AG08395 (cell line): Measurements from ENCODE around the gene CD44.

Experiments
- DNase-seq: peaks from one replicate; pipeline ENCODE4 v3.0.0; 2012; ENCODE audit warnings: mixed read lengths, low spot score

Gene CD44

GRCh38 chr11:35261197-35261596, 122.2 kb downstream of the CD44 start:
- DNase-seq, result no peak

DNA sequence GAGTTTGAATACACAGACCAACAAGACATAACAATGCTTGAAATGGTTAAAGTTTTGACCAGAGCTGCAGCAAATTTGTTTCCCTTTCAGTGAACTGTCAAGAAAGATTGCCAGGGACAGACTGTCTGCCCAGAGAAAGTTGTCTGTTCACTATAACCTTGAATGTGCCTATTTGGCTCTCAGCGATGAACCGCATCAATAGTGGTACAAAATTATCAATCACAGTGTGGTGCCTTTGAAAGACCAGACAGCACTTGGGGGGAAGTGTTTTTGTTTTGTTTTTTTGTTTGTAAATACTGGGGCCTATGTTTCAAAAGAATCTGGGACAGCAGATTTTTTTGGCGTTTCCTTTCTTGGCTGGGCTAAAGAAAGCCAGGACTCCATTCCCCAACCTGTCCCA, 123.1 kb downstream of the CD44 start:
- no peak for DNase-seq

DNA sequence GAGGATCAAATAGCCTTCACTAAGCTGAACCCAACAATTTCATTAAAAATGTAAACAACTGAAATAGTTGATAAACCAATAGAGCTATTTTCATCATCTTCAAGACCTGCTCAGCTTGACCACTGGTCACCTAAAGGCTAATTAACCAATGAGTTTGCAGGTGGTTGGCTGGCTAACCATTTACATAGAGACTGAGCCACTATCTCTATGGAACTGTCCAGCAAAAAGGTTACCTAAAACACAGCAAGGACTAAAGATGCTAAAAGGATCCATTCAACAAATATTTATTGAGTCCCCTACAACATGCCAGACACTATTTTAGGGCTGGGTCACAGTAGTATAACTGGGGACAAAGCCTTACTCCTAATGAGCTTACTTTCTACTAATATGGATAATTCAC, 123.8 kb downstream of the CD44 start:
- DNase-seq, result no peak

GRCh38 chr11:35265755-35266454, 126.9 kb downstream of the CD44 start:
- DNase-seq, result no peak

GRCh38 chr11:35267504-35267903, 128.5 kb downstream of the CD44 start:
- DNase-seq, result peak; percentile 61

DNA sequence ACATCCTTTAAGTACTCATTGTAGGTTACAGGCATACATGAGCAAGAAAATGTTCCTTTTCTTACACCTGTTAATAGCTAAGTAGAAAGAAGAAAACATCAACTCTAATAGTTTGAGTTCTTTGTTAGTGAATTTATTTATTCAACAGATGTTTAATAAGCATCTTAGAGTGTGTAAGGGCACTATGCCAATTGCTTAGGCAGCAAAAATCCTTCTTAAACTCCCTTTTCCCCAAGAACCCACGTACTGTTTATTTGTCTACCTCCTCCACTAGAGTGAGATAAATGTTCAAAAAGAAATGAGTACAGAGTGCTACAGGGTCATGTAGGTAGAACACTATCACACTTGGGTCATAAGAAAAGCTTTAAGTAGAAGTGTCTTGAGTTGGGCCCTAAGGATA, 131.4 kb downstream of the CD44 start:
- DNase-seq, result no peak

- DNase-seq, result no peak
Observed at GRCh38 chr11:35271031-35271430, 132.1 kb downstream of the CD44 start.

GRCh38 chr11:35272391-35272902, 133.5 kb downstream of the CD44 start:
- DNase-seq, result no peak

DNA sequence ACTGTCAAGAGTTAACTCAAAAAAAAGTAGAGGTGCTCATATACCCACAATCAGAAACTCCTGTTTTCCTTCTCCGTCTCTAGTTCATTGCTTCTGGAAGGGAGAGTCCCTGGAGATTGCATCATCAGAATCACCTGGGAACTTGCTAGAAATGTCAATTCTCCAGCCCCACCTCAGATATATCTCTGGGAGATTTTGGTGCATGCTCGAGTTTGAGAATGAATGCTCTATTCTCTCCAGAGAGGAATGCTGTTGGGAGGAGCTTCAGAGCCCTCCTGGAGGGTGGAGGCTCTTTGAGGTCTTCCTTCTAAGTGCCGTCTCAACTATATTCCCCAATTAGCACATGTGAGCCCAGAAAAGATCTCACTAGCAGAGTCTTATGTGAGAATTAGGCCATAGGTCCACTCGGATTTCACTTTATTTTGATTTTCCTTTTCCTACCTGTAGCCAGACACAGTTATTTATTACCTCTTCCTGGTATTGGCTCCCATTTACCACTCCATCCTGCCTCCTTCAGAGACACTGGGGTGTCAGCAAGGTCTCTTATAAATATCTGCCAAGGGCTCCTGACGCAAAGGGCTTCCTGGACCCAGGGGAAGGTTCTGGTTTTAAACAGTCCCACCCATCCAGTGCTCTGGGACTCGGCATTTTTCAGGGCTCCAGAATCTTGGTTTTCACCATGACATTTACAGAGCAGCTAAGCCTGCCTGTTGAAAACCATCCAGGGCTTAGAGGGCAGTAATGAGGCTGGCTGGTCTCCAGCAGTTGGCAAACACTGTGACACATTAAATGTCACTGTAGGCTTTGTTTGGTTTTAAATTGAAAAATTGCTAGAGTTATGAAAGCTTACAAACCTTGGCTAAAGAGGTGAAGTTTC, 136.2 kb downstream of the CD44 start:
- peak; percentile 62 for DNase-seq

DNA sequence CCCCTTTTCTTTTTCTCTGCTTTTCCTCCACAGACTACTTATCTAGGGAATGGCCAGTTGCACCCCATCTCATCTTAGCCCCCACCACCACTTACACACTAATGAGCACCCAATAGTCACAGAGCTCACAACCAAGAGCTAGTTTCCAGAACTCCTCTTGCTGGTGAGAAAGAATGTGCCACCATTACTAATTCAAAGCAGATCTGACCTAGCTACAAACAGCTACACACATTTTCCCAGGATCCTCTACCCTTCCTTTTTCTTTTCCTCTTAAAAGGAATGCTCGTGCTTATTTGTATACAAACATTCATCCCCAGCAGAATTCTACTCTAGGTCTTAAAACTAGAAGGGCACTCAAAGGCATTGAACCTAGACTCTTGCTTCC, 136.8 kb downstream of the CD44 start:
- peak; percentile 43 for DNase-seq

DNA sequence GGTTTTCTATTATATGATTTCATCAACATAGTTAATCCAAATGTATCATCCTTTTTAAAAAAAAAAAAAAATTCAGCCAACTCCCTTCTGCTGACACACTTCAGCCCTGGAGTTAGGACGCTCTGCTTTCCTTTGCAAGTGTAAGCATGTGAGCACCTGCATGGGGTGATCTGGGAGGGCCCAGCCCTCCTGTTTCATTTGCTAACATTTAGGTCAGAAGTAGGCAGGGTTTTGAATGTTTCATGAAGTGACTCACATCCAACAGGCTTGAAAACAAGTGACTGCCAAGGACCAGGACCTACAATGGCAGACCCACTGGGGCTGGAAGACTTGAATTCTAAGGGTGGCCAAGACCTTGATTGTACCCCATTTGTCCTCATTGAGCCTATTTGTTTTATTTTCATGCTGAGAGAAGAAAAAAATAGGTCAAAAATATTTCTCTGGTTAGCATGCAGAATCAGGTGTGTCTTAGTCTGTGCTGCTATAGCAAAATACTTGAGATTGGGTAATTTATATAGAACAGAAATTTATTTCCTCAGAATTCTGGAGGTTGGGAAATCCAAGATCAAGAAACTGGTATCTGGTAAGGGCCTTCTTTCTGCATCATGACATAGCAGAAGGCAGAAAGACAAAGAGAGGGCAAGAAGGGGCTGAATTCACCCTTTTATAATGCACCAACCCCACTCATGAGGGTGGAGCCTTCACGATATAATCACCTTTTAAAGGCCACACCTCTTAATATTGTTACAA, 137.6 kb downstream of the CD44 start:
- DNase-seq, result peak; percentile 22

DNA sequence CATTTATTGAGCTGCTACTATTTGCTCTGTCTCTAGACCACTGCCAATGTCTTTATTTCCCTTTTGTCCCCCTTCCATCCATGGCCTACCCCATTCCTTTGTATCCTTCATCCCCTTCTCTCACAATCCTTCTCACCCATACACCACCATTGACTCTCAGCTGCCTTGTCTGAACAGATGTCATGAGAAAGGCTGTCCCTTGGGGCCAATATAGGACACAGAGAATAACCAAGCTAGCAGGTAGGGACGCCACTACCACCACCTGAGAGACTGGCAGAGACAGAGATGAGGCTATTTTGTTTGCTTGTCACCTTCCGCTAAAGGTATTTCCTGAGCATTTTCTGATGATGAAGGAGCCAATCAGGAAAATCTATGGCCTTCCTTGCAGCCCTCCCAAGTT, 138.9 kb downstream of the CD44 start:
- no peak for DNase-seq

DNA sequence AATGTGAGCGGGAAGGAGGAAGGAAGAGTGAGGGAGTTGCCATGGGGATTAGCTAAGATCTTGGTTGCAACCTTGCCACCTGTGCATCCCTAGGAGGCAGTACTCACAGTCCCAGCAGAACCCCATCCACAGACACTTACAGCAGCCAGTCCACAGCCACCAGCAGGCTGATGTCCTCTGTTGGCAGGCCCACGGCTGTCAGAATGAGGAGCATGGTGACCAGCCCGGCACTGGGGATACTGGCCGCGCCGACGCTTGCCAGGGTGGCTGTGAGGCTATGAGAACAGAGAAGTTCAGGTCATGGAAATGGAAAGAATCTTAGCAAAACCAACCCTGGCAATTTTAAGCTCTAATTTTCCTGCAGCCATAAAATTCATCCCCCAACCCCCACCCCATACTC, 141.8 kb downstream of the CD44 start:
- DNase-seq, result no peak

DNA sequence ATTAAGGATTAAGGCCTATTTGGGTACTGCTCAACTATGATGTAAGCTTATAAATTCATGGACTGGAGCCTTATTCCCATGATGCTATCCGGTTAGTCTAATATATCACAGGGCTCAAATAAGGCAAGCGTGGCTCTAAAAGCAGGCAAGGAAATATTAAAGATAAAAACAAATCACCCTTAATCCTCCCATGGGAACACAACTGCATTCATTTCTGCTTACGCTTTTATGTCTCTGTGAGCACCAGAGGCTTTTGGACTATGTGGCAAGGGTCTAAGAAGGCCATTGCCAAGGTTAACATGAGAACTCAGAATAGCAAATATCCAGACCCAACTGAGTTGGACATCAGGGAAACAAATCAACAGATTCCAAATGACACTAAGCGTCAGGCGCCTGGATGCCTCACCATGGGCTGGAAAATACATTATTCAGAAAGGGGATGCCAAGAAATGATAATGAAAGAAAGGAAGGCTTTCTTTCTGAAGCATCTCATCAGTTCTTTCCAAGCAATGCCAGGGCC, 142.3 kb downstream of the CD44 start:
- no peak for DNase-seq
